GM12873 (cell line): ENCODE data around the gene PDE6B.

ENCODE experiments used
- TF ChIP-seq, protein P1 (sequence below): IDR thresholded peaks from 2 replicates; pipeline ENCODE4 v1.5.1; 2012; ENCODE audit warnings: low read depth, mild to moderate bottlenecking, moderate library complexity, low read length, control low read depth; ENCODE audit not compliant: insufficient read depth; ENCODE audit errors: missing control alignments

Gene PDE6B

DNA sequence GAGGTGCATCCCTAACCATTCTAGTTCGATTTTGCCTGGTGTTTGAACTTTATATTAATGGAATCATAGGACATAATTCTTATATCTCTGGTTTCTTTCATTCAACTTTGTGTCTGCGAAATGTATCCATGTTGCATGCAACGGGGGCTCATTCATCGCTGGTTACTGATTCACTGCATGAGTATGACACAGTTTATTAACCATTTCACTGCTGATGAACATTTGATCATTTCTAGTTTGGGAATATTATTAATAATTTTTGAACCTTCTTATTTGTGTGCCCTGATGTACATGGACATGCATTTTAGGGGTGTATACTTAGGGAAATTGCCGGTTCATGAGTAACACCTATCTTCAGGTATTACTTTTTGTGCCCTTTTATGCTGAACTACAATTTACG lies 44.2 kb upstream of the PDE6B start:
- TF ChIP-seq, protein P1, sequence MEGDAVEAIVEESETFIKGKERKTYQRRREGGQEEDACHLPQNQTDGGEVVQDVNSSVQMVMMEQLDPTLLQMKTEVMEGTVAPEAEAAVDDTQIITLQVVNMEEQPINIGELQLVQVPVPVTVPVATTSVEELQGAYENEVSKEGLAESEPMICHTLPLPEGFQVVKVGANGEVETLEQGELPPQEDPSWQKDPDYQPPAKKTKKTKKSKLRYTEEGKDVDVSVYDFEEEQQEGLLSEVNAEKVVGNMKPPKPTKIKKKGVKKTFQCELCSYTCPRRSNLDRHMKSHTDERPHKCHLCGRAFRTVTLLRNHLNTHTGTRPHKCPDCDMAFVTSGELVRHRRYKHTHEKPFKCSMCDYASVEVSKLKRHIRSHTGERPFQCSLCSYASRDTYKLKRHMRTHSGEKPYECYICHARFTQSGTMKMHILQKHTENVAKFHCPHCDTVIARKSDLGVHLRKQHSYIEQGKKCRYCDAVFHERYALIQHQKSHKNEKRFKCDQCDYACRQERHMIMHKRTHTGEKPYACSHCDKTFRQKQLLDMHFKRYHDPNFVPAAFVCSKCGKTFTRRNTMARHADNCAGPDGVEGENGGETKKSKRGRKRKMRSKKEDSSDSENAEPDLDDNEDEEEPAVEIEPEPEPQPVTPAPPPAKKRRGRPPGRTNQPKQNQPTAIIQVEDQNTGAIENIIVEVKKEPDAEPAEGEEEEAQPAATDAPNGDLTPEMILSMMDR: no peak

DNA sequence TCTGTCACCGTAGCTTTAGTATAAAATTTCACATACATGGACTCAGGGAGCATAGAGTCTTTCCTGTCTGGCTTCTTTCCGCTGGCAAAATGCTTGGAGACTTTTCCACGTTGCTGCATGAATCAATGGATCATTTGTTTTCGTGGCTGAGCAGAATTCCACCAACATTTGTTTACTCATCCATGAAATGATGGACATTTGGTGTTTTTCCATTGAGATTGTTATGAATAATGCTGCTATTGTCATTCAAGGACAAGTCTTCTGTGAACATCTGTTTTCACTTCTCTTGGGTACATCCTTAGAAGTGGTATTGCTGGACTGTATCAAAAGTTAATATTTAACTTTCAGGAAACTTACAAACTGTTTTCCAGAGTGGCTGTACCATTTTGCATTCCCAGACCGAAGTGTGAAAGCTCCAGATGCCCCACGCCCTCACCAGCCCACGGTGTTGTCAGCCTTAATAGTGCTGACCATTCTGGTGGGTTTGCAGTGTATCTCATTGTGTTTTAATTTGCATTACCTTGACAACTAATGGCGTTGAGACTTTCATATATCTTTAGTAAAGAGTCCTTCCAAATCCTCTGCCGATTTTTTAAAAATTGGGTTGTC lies 43.5 kb upstream of the PDE6B start:
- TF ChIP-seq, protein P1: no peak

DNA sequence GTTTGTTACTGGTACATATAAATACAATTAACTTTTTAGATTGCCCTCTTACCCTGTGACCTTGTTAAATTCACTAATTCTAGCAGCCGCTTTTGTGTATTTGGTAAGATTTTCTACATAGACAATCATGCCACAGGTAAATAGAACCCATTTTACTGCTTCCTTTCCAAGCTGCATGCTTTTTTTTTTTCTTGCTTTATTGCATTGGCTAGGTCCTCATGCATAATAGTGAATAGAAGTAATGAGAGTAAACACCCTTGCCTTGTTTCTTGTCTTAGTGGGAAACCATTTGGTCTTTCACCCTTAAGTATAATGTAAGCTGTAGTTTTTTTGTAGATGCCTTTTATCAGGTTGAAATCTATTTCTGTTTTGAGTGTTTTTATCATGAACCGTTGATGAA lies 41.6 kb upstream of the PDE6B start:
- TF ChIP-seq, protein P1: no peak

DNA sequence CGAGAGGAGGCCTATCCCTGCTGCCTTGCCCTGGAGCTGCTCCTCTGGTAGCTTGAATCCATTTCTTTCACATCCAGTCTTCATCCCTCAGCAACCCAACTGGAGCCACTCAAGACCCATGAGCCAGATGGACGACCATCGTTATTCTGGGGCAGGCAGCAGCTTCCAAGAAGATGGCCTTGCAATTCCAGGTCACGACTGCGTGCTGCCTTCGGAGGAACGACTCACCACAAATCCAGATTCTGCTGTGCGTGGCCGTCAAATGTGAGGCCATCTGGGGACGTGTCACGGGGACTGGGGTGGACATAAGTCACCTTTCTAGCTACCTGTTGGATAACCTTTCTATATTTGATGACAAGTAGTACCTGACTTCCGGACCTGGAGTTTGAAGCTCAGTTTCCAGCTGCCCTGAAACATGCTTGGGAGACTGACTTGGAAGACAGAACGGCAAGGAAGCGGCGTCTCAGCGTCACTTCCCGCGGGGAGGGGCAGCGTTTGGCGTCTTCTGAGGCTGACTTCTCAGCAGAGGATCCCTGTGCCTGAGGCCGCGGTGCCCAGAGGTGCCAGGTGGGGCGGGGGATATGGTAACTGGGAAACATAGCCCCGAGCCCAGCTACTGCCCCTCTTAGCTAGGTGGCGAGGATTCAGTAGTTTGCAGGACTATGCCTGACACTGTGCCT lies 37.6 kb upstream of the PDE6B start:
- TF ChIP-seq, protein P1: no peak

DNA sequence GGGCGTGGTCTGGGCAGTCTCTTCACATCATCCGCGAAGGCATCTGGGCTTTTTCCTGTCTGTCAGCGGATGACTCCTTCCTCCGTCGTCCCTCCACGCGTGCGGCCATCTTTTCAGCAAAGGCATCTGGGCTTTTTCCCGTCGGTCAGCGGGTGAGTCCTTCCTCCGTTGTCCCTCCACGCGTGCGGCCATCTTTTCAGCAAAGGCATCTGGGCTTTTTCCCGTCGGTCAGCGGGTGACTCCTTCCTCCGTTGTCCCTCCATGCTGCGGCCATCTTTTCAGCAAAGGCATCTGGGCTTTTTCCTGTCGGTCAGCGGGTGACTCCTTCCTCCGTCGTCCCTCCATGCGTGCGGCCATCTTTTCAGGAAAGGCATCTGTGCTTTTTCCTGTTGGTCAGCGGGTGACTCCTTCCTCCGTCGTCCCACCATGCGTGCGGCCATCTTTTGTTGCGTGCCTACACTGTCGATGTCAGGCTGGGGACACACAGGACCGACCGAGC lies 37.0 kb upstream of the PDE6B start:
- TF ChIP-seq, protein P1: no peak

DNA sequence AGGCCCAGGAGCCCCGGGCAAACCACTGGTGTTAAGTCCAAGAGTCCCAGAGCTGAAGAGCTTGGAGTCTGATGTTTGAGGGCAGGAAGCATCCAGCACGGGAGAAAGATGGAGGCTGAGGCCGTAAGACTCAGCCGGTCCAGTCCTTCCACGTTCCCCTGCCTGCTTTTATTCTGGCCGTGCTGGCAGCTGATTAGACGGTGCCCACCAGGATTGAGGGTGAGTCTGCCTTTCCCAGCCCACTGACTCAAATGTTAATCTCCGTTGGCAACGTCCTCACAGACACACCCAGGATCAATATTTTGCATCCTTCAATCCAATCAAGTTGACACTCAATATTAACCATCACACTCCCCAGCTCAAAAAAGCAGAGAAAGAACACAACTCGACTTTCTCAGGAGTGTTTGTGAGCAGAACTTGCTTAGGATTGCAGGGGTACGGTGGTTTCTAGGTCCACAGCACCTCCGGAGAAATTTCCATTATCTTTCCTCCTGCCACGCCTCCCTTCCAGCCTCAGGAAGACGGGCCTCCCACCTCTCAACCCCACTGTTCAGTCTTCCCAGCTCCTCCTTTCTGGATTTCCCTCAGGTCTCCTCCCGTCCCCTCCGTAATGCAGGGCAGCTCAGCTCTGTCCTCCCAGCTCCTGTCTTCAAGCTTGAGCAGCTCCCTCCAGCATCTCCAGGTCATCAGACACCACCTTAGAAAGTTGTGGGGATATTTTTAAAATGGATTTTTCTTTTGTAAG lies 36.0 kb upstream of the PDE6B start:
- TF ChIP-seq, protein P1: no peak

DNA sequence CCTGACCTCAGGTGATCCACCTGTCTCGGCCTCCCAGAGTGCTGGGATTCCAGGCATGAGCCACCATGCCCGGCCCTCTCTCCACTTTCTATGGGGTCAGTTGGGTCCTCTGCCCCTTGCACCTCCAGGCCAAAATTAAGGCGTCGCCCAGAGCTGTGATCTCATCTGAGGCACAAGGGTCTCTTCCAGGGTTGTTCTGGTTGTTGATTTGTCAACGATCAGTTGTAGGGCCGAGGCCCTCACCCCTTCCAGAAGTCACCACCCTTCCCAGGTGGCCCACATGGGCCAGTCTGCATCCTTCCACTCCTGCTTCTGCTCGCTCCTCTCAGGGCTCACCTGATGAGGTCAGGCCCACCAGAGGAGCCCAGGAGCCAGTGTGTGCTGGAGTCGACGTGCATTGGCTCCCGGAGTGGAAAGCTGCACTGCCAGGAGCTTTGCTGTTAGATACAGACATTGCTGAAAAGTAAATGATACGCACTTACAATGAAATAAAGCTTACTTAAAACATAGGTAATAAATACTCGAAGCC lies 35.0 kb upstream of the PDE6B start:
- TF ChIP-seq, protein P1: no peak
